Subcutaneous adipose tissue (tissue), 4 donors: ENCODE data around the gene PCED1A. TPM values are rescaled to one million over a fixed set of nuclear protein-coding genes. Genes with fewer than 3 reads are reported as not detected.

ENCODE experiments used
- total RNA-seq, 4 donors: library from RNA; depleted of rRNA; stranded (reverse); fragments of >200 nt; gene quantifications; one replicate each; pipeline ENCODE4 v1.1.0, GENCODE V29; 2016
- TF ChIP-seq, protein P1 (sequence below): fragments of 450-650 bp; IDR thresholded peaks from one replicate; pipeline ENCODE4 v1.5.1; 2016; ENCODE audit warnings: low read depth, mild to moderate bottlenecking, control low read depth, antibody characterized with exemption, moderate library complexity

Gene PCED1A
- total RNA-seq, 4 donors from 2014 or later: 24.0 to 39.7 (median 26.8) TPM

DNA sequence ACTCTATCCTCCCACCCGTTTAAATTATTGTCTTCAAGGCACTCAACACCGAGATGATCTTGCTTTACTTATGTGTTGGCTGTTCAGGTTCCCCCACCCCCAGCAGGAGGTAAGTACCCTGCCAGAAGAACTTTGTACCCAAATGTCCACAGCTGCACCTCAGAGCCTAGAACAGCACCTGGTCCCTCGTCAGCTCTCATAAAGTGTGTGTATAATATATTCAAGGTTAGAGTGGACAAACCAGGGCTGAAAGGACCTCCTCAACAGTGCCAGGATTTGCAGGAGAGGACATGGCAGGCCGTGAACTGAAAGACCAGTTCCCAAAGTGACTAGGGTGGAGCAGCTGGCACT lies 34.1 kb downstream of the PCED1A start:
- TF ChIP-seq, protein P1, sequence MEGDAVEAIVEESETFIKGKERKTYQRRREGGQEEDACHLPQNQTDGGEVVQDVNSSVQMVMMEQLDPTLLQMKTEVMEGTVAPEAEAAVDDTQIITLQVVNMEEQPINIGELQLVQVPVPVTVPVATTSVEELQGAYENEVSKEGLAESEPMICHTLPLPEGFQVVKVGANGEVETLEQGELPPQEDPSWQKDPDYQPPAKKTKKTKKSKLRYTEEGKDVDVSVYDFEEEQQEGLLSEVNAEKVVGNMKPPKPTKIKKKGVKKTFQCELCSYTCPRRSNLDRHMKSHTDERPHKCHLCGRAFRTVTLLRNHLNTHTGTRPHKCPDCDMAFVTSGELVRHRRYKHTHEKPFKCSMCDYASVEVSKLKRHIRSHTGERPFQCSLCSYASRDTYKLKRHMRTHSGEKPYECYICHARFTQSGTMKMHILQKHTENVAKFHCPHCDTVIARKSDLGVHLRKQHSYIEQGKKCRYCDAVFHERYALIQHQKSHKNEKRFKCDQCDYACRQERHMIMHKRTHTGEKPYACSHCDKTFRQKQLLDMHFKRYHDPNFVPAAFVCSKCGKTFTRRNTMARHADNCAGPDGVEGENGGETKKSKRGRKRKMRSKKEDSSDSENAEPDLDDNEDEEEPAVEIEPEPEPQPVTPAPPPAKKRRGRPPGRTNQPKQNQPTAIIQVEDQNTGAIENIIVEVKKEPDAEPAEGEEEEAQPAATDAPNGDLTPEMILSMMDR: no peak

DNA sequence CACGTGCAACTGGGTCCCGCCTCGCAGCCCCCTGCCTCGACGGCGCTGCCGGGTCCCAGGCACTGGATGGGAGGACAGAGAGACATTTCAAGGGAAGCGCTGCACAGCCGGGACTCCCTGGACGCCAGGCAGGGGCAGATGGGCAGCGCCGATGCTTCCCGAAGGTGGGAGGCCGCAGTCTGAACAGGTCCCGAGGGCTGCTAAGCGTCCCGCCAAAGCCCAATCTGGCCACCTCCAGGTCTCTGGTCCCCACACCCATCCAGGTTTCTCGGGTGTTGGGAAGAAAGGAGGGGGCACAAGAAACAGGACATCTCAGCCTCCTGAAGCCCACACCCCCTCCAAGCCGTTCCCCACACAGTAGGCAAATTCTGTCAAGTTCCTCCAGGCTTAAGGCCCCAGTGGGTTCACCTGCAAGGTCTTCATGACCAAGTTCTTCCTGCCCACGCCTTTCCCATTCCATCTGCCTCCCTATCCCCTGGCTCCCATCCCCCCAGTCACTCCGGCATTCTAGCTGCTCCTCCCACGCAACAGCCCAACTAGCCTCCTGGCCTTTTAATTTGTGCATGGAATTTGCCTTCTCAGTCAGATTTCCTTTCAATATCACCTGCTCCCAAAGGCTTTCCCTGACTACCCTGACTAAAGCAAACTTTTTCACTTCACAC lies 34.6 kb downstream of the PCED1A start:
- TF ChIP-seq, protein P1: no peak

DNA sequence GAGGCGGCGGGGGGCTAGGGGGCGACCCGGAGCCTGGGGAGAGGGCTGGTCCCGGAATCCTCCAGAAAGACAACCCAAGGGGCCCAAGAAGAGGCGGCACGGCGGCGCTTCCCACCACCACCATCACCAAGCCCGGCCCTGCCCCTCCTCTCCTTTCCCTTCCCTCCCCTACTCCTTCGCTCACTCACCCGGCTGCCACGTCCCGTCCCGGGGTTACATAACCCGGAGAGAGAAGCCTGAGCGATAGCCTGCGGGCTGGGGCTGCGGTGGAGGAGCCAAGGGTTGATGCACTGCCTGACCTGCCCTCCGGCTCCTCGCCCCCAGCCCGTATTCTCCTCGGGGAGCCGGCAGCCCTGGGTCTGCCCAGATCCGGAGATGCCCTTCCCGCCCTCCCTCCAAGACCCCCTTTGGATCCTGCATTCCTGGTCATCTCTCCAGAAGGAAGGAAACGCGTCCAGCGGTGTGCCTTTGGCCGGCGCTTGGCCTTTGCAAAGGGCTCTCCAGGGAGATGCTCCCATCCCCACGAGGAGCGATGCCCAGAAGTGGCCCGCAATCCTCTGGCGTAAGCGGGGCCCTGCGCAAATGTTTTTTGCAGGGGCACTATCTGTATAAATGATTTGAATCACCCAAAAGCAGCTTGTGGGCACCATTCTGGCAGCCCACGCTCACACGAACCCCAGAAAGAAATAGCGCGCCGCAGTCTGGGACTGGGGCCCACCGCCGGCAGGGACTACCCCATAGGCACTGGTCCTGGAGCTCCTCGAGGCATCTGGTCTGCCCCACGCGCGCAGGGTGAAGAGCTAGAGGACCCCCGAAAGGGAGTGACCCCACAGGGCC lies 35.4 kb downstream of the PCED1A start:
- TF ChIP-seq, protein P1: no peak

DNA sequence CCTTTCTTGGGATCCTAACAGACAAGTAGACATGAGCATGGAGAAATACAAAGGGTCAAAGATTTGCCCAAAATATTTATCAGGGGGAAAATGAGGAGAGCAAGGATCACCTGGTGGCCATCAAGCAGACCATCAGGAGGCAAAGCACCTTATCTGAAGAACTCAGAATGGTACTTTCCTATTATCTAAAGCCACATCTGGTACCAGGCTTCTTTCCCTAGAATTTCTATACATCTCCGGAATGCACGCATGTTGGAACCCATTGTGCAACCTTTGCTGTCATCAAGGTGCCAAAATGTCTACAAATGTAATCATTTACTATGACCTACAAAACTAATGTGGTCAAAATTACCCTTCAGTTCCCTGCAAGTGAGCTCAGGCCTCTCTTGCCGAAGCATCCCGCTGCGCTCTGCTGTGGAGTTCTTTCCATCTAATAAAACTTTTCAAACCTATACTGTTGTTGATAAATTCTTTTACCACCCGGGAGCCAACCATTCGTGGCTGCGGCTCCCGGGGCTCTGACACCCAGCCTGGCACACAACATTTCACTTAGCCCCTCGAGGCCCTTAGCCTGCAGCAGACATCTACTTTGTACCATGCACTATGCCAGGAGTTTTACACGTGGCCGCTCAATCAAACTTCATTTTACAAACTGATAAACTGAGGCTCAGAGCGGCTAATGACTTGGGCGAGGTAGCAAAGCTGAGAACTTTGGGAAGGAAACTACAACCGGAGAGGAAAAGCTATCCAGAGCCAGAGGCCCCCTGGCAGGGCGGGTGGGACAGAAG lies 36.2 kb downstream of the PCED1A start:
- TF ChIP-seq, protein P1: no peak

DNA sequence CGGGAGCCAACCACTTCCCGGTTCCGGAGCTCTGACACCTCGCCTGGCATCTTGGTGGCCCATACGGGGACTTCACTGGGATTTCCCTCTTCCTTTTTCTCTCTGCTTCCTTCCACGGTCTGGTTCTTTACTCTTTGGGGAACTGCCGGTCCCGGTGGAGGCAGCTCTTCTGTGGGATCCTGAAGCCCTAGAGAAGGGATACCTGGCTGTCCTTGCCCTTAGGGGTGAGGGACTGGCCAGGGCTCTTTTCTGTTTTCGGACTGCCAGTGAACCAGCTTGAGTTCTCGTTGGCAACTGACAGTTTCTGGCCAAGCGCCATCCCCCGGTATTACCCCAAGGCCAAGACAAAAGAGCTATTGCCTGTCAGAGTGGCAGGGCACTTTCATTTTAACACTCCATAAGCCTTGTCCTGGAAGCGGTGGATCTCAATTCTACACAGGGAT lies 39.1 kb downstream of the PCED1A start:
- TF ChIP-seq, protein P1: no peak

DNA sequence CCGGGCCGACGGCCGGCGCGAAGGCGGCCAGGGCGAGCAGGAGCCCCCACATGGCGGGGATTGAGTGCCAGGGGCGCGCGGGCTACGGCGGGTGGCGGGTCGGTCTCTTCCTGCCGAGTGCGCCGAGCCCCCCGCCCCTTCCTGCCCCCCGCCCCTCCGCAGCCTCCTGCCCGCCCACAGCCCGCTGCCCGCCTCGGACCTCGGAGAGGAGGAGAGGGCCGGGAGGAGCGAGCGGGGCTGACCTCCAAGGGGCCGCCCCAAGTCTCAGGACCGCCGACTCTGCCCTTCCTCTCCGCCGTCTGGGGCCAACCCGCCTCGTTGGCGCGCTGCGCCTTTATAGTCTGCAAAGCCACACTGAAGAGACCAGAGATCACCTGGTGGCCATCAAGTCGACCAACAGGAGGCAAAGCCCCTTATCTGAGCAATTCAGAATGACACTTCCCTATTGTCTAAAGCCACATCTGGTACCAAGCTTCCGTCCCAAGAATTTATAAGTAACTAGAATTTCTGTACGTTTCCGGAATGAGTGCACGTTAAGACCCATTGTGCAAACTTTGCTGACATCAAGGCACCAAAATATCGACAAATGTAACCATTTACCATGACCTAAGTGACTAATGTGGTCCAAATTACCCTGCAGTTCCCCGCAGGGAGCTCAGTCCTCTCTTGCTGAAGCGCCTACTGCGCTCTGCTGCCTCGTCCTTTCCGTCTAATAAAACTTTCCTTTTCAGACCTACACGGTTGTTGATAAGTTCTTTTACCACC lies 39.8 kb downstream of the PCED1A start, which contains the start of gene CPXM1:
Gene CPXM1 (minus strand): TSS at position 107 of the 765 bp plus-strand sequence. CDS start 55 bp downstream, at position 52.
- TF ChIP-seq, protein P1: no peak
